DOHH2 (cell line): ENCODE data around the gene DLX5.

Experiments used
- H3F3A ChIP-seq: fragments of 200-600 bp; sonication (generic), shearing (Covaris generic); 2 replicates; pipeline ENCODE4 v1.6.0; 2016; ENCODE audit warnings: antibody characterized with exemption, mild to moderate bottlenecking; ENCODE audit not compliant: control insufficient read depth, insufficient read depth
- H3K27ac ChIP-seq: fragments of 200-600 bp; sonication (generic); 2 replicates; pipeline ENCODE4 v1.5.1; 2014; ENCODE audit warnings: low read depth, mild to moderate bottlenecking, low read length, moderate library complexity
- H3K27me3 ChIP-seq: fragments of 200-600 bp; sonication (generic); 2 replicates; pipeline ENCODE4 v1.6.1; 2014; ENCODE audit warnings: mild to moderate bottlenecking, low read length, mixed read lengths; ENCODE audit not compliant: control insufficient read depth
- H3K36me3 ChIP-seq: fragments of 200-600 bp; sonication (generic); 2 replicates; pipeline ENCODE4 v1.6.1; 2014; ENCODE audit warnings: mild to moderate bottlenecking, low read length, moderate library complexity, mixed read lengths; ENCODE audit not compliant: control insufficient read depth
- H3K4me1 ChIP-seq: fragments of 200-600 bp; sonication (generic); 2 replicates; pipeline ENCODE4 v1.6.1; 2014; ENCODE audit warnings: mild to moderate bottlenecking, low read length, mixed read lengths; ENCODE audit not compliant: control insufficient read depth
- H3K4me2 ChIP-seq: fragments of 200-600 bp; sonication (generic); 2 replicates; pipeline ENCODE4 v1.6.0; 2014; ENCODE audit warnings: mild to moderate bottlenecking, low read length, moderate library complexity
- H3K4me3 ChIP-seq: fragments of 200-600 bp; sonication (generic); 2 replicates; pipeline ENCODE4 v1.5.1; 2014; ENCODE audit warnings: mild to moderate bottlenecking, low read length, mixed read lengths
- H3K79me2 ChIP-seq: fragments of 200-600 bp; sonication (generic); 2 replicates; pipeline ENCODE4 v1.6.1; 2014; ENCODE audit warnings: mild to moderate bottlenecking, low read length, mixed read lengths; ENCODE audit not compliant: control insufficient read depth
- H3K9me2 ChIP-seq: fragments of 200-600 bp; sonication (generic); replicated peaks from 2 replicates; pipeline ENCODE4 v1.6.1; 2014; ENCODE audit warnings: mild to moderate bottlenecking, low read length, mixed read lengths; ENCODE audit not compliant: control insufficient read depth
- H3K9me3 ChIP-seq: fragments of 200-600 bp; sonication (generic); 2 replicates; pipeline ENCODE4 v1.6.1; 2014; ENCODE audit warnings: antibody characterized with exemption, low read length, mixed read lengths; ENCODE audit not compliant: control insufficient read depth, insufficient read depth
- H4K20me1 ChIP-seq: fragments of 200-600 bp; sonication (generic); 2 replicates; pipeline ENCODE4 v1.6.0; 2014; ENCODE audit warnings: low read depth, mild to moderate bottlenecking, antibody characterized with exemption, low read length, moderate library complexity; ENCODE audit not compliant: control insufficient read depth, insufficient read depth
- EZH2phosphoT487 ChIP-seq: fragments of 200-600 bp; sonication (generic); IDR thresholded peaks from 2 replicates; pipeline ENCODE4 v1.6.1; 2017; ENCODE audit warnings: borderline replicate concordance, mild to moderate bottlenecking, antibody characterized with exemption, low read length, moderate library complexity, mixed read lengths
- TF ChIP-seq, protein P1 (sequence below): fragments of 200-600 bp; sonication (generic); IDR thresholded peaks from one replicate; pipeline ENCODE4 v1.5.1; 2014; ENCODE audit warnings: antibody characterized with exemption, mild to moderate bottlenecking, low read depth, low read length; ENCODE audit not compliant: poor library complexity, severe bottlenecking

Gene DLX5

DNA sequence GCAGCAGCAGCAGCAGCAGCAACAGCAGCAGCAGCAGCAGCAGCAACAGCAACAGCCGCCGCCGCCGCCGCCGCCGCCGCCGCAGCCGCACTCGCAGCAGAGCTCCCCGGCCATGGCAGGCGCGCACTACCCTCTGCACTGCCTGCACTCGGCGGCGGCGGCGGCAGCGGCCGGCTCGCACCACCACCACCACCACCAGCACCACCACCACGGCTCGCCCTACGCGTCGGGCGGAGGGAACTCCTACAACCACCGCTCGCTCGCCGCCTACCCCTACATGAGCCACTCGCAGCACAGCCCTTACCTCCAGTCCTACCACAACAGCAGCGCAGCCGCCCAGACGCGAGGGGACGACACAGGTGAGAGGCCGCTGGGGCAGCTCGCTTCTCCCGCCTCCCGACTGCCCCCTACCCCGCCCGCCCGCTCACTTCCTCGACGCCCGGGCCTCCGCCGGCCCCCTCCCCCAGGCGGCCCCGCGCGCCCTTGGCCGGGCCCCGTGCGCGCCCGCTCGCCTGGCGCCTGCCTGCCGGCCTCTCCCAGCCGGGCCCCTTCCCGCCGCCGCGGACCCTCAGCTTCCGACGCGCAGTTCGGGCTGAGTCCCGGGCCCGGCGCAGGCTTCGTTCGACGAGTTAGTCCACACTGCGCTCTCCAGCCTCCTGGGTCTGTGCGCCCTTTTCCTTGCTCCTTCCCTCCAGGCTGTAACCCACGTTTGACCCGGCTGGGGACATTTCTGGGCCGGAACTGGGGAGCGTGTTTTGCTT is 18.4 kb downstream of the DLX5 start:
- no peaks in the 10 kb centered on the region for H4K20me1 ChIP-seq
- H3K27me3 ChIP-seq: peaks cover 32% of the 10 kb centered on the region
- H3F3A ChIP-seq: no peaks in the 10 kb centered on the region
- peaks cover 5% of the 10 kb centered on the region; the same call in 1 of the 2 replicates for H3K9me3 ChIP-seq
- H3K36me3 ChIP-seq: no peaks in the 10 kb centered on the region
- H3K4me3 ChIP-seq: no peak overlapping the region
- H3K9me2 ChIP-seq: no peaks in the 10 kb centered on the region
- H3K27ac ChIP-seq: no peak overlapping the region
- TF ChIP-seq EZH2phosphoT487: no peak
- TF ChIP-seq, protein P1, sequence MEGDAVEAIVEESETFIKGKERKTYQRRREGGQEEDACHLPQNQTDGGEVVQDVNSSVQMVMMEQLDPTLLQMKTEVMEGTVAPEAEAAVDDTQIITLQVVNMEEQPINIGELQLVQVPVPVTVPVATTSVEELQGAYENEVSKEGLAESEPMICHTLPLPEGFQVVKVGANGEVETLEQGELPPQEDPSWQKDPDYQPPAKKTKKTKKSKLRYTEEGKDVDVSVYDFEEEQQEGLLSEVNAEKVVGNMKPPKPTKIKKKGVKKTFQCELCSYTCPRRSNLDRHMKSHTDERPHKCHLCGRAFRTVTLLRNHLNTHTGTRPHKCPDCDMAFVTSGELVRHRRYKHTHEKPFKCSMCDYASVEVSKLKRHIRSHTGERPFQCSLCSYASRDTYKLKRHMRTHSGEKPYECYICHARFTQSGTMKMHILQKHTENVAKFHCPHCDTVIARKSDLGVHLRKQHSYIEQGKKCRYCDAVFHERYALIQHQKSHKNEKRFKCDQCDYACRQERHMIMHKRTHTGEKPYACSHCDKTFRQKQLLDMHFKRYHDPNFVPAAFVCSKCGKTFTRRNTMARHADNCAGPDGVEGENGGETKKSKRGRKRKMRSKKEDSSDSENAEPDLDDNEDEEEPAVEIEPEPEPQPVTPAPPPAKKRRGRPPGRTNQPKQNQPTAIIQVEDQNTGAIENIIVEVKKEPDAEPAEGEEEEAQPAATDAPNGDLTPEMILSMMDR: no peak
- no peaks in the 10 kb centered on the region for H3K4me1 ChIP-seq
- H3K4me2 ChIP-seq: no peak overlapping the region
- H3K79me2 ChIP-seq: no peaks in the 10 kb centered on the region

- H4K20me1 ChIP-seq: no peaks in the 10 kb centered on the region
- peaks cover 27% of the 10 kb centered on the region for H3K27me3 ChIP-seq
- no peak within 1 kb of the TSS for H3K4me2 ChIP-seq
- no peaks in the 10 kb centered on the region for H3K9me2 ChIP-seq
- H3K79me2 ChIP-seq: no peaks in the 10 kb centered on the region
- TF ChIP-seq, protein P1: no peak
- no peak for TF ChIP-seq EZH2phosphoT487
- no peaks in the 10 kb centered on the region for H3K4me1 ChIP-seq
- no peaks in the 10 kb centered on the region for H3K36me3 ChIP-seq
- H3K9me3 ChIP-seq: peaks cover 5% of the 10 kb centered on the region; the same call in 1 of the 2 replicates
- no peak within 1 kb of the TSS for H3K27ac ChIP-seq
- no peak within 1 kb of the TSS for H3K4me3 ChIP-seq
- H3F3A ChIP-seq: no peaks in the 10 kb centered on the region
Observed at GRCh38 chr7:97005183-97006054, 19.2 kb downstream of the DLX5 start, which contains the start of gene DLX6. Gene DLX6, plus strand, starts transcription at chr7:97005553. Its CDS starts 425 bp downstream, at chr7:97005978.

GRCh38 chr7:97004247-97005182 is 20.1 kb downstream of the DLX5 start:
- Histone ChIP-seq H3K9me2 (no peaks in the 10 kb centered on the region), H4K20me1 (no peaks in the 10 kb centered on the region), H3K4me1 (no peaks in the 10 kb centered on the region), H3K4me3 (no peak overlapping the region), H3K27me3 (peaks cover 18% of the 10 kb centered on the region), H3K4me2 (no peak overlapping the region), H3K9me3 (peaks cover 5% of the 10 kb centered on the region; the same call in 1 of the 2 replicates), H3K79me2 (no peaks in the 10 kb centered on the region), H3K36me3 (no peaks in the 10 kb centered on the region), H3F3A (no peaks in the 10 kb centered on the region), H3K27ac (no peak overlapping the region)
- TF ChIP-seq EZH2phosphoT487: no peak
- TF ChIP-seq, protein P1: no peak
